B cell (primary cell): ENCODE measurements around the gene DIRAS3. TPM values are rescaled to one million over a fixed set of nuclear protein-coding genes. Genes with fewer than 3 reads are reported as not detected.

ENCODE experiments used
- ATAC-seq: fragments of 200-7000 bp; cut with Tn5 transposase; one replicate; pipeline ENCODE4 v1.10.0; 2021; ENCODE audit warnings: low read depth, mild to moderate bottlenecking, moderate number of reproducible peaks, moderate library complexity
- CTCF ChIA-PET: fragments of 350-600 bp; sonication (Branson Sonifier 250); formaldehyde crosslinking; loops from one replicate; lab custom pipeline; 2021; ENCODE audit warnings: antibody characterized with exemption, inconsistent platforms; lab: Charles Lee
- POLR2A ChIA-PET: fragments of 350-600 bp; sonication (Branson Sonifier 250); formaldehyde crosslinking; loops from one replicate; lab custom pipeline; 2021; ENCODE audit warnings: antibody characterized with exemption; lab: Charles Lee
- DNase-seq: peaks from one replicate; pipeline ENCODE4 v3.0.0; 2013
- H2AFZ ChIP-seq: 2 replicates; pipeline ENCODE4 v1.6.1; 2012; ENCODE audit warnings: mild to moderate bottlenecking, low read depth, low read length; ENCODE audit not compliant: insufficient read depth, poor library complexity, severe bottlenecking
- H3K27ac ChIP-seq, 2 donors: 1 replicate in 1 of 2; 2 replicates in 1 of 2; pipeline ENCODE4 v1.5.1; 2012 to 2013; ENCODE audit warnings: low read length in 2 of 2, mild to moderate bottlenecking in 2 of 2, moderate library complexity in 1 of 2
- H3K27me3 ChIP-seq, 4 experiments: fragments of 200-600 bp in 1 of 4; sonication (generic) in 1 of 4; replicated peaks in 1 of 4; 1 replicate in 2 of 4; 2 replicates in 2 of 4; pipeline versions ENCODE4 v1.6.1 to v1.7.0; 2013 to 2016; ENCODE audit warnings: low read length in 3 of 4, mild to moderate bottlenecking in 2 of 4, mixed read lengths in 1 of 4, moderate library complexity in 1 of 4; ENCODE audit not compliant: insufficient read depth in 4 of 4, control insufficient read depth in 3 of 4; ENCODE audit errors: control extremely low read depth in 1 of 4
- H3K36me3 ChIP-seq, 2 experiments: replicated peaks in 1 of 2; 1 replicate in 1 of 2; 2 replicates in 1 of 2; pipeline versions ENCODE4 v1.6.1 to v1.7.1; 2013; ENCODE audit warnings: low read length in 1 of 2; ENCODE audit not compliant: insufficient read depth in 2 of 2, control insufficient read depth in 1 of 2; ENCODE audit errors: control extremely low read depth in 1 of 2, extremely low read depth in 1 of 2
- H3K4me1 ChIP-seq, 2 donors: fragments of 200-600 bp in 1 of 2; sonication (generic) in 1 of 2; 1 replicate in 1 of 2; 2 replicates in 1 of 2; pipeline versions ENCODE4 v1.5.1 to v1.6.1; 2013 to 2017; ENCODE audit warnings: low read length in 2 of 2; ENCODE audit not compliant: control insufficient read depth in 2 of 2, insufficient read depth in 2 of 2
- H3K4me2 ChIP-seq: replicated peaks from 2 replicates; pipeline ENCODE3; 2012; ENCODE audit warnings: mild to moderate bottlenecking, low read depth, low read length; ENCODE audit not compliant: poor library complexity, severe bottlenecking
- H3K4me3 ChIP-seq, 5 experiments: fragments of 200-600 bp in 1 of 5; sonication (generic) in 1 of 5; 1 replicate in 3 of 5; 2 replicates in 2 of 5; pipeline versions ENCODE4 v1.5.1 to v1.7.0; 2011 to 2016; ENCODE audit warnings: low read length in 4 of 5, mild to moderate bottlenecking in 4 of 5, low read depth in 2 of 5, control low read depth in 1 of 5, moderate library complexity in 1 of 5; ENCODE audit not compliant: insufficient read depth in 1 of 5; ENCODE audit errors: control extremely low read depth in 1 of 5, extremely low read depth in 1 of 5
- H3K79me2 ChIP-seq: fragments of 200-600 bp; sonication (generic); one replicate; pipeline ENCODE4 v1.6.0; 2016; ENCODE audit warnings: low read length; ENCODE audit not compliant: control insufficient read depth, insufficient read depth
- H3K9ac ChIP-seq: fragments of 200-600 bp; sonication (generic); 2 replicates; pipeline ENCODE4 v1.6.1; 2017; ENCODE audit warnings: mild to moderate bottlenecking, low read length, moderate library complexity
- H3K9me3 ChIP-seq, 3 donors: one replicate each; pipeline versions ENCODE4 v1.6.1 to v1.7.1; 2013; ENCODE audit warnings: low read length in 2 of 3; ENCODE audit not compliant: control insufficient read depth in 2 of 3, insufficient read depth in 1 of 3; ENCODE audit errors: control extremely low read depth in 1 of 3
- H4K20me1 ChIP-seq: 2 replicates; pipeline ENCODE4 v1.6.0; 2012; ENCODE audit warnings: mild to moderate bottlenecking, low read length; ENCODE audit not compliant: insufficient read depth, control insufficient read depth, poor library complexity, severe bottlenecking
- H3K27ac Mint-ChIP-seq: one replicate; pipeline ENCODE4 v1.8.0; 2021; ENCODE audit warnings: mixed read lengths
- H3K27me3 Mint-ChIP-seq: one replicate; pipeline ENCODE4 v1.8.0; 2021; ENCODE audit warnings: mixed read lengths
- H3K4me1 Mint-ChIP-seq: one replicate; pipeline ENCODE4 v1.8.0; 2021; ENCODE audit warnings: mixed read lengths
- H3K4me3 Mint-ChIP-seq: one replicate; pipeline ENCODE4 v1.8.0; 2021; ENCODE audit warnings: mixed read lengths
- H3K9me3 Mint-ChIP-seq: one replicate; pipeline ENCODE4 v1.8.0; 2022; ENCODE audit warnings: mixed read lengths; ENCODE audit not compliant: insufficient read depth
- EZH2 ChIP-seq: IDR thresholded peaks from 2 replicates; pipeline ENCODE4 v1.6.1; 2012; ENCODE audit warnings: borderline replicate concordance, low read depth, mild to moderate bottlenecking, moderate library complexity, low read length; ENCODE audit not compliant: insufficient read depth, poor library complexity, severe bottlenecking
- WGBS: methylation state at CpG from one replicate; pipeline ENCODE4 v1.1.5; 2013; ENCODE audit warnings: missing lambda C conversion rate; ENCODE audit not compliant: insufficient coverage; 5-methylcytosine and 5-hydroxymethylcytosine counted together
- intact Hi-C: fragments of 100-400 bp; cut with micrococcal nuclease; formaldehyde crosslinking; loops from one replicate; pipeline ENCODE4 v1.10.0; 2022
- polyA plus RNA-seq: library from polyadenylated mRNA; depleted of rRNA; stranded (reverse); fragments of >200 nt; gene quantifications from 2 replicates; pipeline ENCODE4 v1.2.3, GENCODE V29; 2012
- total RNA-seq, 2 donors: library from RNA; stranded (reverse); fragments of 120-200 nt in 1 of 2; gene quantifications; 1 replicate in 1 of 2; 2 replicates in 1 of 2; pipeline versions ENCODE4 v1.2.3 to v1.2.4, GENCODE V29; 2013 to 2022
- TF ChIP-seq, protein P1 (sequence below): fragments of 200-600 bp; IDR thresholded peaks from one replicate; pipeline ENCODE4 v1.8.0; 2022; ENCODE audit warnings: antibody characterized with exemption, mild to moderate bottlenecking

Gene DIRAS3
- total and polyA plus RNA-seq, 2 donors (not counting 1 experiment from before 2014, with no cell fraction given) = not detected

DNA sequence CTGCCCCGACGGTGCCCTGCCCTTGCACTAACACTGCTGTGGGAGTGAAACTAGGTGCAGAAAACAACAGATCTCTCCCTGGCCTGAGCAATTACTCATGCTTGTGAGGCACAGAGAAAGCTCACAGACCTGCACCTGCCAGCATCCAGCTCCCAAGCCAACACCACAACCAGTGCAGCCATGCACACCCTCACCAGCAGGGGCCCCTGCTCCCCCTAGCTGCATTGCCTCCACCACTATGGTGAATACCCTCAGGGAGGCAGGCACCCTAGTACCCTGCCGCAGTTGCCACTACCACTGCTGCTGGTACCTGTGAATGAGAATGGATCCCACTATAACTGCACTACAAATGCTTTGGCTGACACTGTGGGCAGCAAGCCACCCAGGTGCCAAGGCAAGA lies 7.1 kb upstream of the DIRAS3 start:
- intact Hi-C loops = no loop called here
- H3K27me3 ChIP-seq = no peaks in the 10 kb centered on the region
- ChIA-PET POLR2A (no interaction called here), CTCF (no interaction called here)
- H3K27ac Mint-ChIP-seq = no peak overlapping the region
- DNase-seq (no peak), ATAC-seq (no peak)
- no peaks in the 10 kb centered on the region for H3K36me3 ChIP-seq
- WGBS = 100% methylated on average over 3 of the region's 3 CpGs
- TF ChIP-seq, protein P1, sequence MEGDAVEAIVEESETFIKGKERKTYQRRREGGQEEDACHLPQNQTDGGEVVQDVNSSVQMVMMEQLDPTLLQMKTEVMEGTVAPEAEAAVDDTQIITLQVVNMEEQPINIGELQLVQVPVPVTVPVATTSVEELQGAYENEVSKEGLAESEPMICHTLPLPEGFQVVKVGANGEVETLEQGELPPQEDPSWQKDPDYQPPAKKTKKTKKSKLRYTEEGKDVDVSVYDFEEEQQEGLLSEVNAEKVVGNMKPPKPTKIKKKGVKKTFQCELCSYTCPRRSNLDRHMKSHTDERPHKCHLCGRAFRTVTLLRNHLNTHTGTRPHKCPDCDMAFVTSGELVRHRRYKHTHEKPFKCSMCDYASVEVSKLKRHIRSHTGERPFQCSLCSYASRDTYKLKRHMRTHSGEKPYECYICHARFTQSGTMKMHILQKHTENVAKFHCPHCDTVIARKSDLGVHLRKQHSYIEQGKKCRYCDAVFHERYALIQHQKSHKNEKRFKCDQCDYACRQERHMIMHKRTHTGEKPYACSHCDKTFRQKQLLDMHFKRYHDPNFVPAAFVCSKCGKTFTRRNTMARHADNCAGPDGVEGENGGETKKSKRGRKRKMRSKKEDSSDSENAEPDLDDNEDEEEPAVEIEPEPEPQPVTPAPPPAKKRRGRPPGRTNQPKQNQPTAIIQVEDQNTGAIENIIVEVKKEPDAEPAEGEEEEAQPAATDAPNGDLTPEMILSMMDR = no peak
- TF ChIP-seq EZH2 = no peak
- no peaks in the 10 kb centered on the region for H3K9me3 Mint-ChIP-seq
- no peaks in the 10 kb centered on the region for H3K4me1 ChIP-seq
- no peak overlapping the region for H3K4me2 ChIP-seq
- peaks cover 0 to 8% (median 0%) of the 10 kb centered on the region in 3 donors for H3K9me3 ChIP-seq
- H4K20me1 ChIP-seq = no peaks in the 10 kb centered on the region
- no peak overlapping the region for H3K4me3 ChIP-seq
- H3K79me2 ChIP-seq = no peaks in the 10 kb centered on the region
- H3K4me3 Mint-ChIP-seq = no peak overlapping the region
- no peak overlapping the region for H3K27ac ChIP-seq
- H2AFZ ChIP-seq = no peak overlapping the region
- H3K27me3 Mint-ChIP-seq = peaks cover 1% of the 10 kb centered on the region
- no peaks in the 10 kb centered on the region for H3K4me1 Mint-ChIP-seq
- no peak overlapping the region for H3K9ac ChIP-seq

DNA sequence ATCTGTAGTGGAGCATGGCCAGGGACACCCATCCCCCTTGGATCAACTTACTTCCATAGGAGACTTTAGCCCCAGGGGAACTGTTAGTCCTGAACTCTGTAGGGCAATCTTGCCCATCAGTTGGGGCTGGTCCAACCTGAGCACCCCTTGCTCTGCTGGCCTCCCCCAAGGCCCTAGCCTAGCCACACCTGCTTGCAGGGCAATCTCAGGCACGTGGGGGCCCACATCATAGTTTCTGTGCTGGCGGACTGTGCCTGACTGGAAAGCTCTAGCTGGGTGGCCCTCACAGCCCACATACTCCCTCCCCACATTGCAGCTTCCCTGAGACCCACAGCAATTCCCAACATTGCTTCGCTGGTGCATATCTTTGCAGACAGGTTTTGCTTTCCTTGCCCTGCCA lies 6.6 kb upstream of the DIRAS3 start:
- H3K27ac Mint-ChIP-seq = no peak overlapping the region
- CTCF ChIA-PET = no interaction called here

More for the DNA sequence above, 6.6 kb upstream of the DIRAS3 start:
- whole genome bisulfite sequencing = 97% methylated on average over 3 of the region's 3 CpGs
- intact Hi-C loops = no loop called here
- no peak overlapping the region for H3K4me2 ChIP-seq
- no peak overlapping the region for H3K9ac ChIP-seq
- H3K4me1 ChIP-seq = no peaks in the 10 kb centered on the region
- no peaks in the 10 kb centered on the region for H3K36me3 ChIP-seq
- TF ChIP-seq, protein P1 = no peak
- no peak for TF ChIP-seq EZH2
- peaks cover 0 to 8% (median 0%) of the 10 kb centered on the region in 3 donors for H3K9me3 ChIP-seq
- no peak for ATAC-seq
- no peaks in the 10 kb centered on the region for H3K79me2 ChIP-seq
- H3K27me3 ChIP-seq = no peaks in the 10 kb centered on the region
- DNase-seq = no peak
- no peak overlapping the region for H3K27ac ChIP-seq
- POLR2A ChIA-PET = no interaction called here
- no peak overlapping the region for H3K4me3 ChIP-seq
- no peak overlapping the region for H2AFZ ChIP-seq
- H4K20me1 ChIP-seq = no peaks in the 10 kb centered on the region
- Mint-ChIP-seq H3K4me1 (no peaks in the 10 kb centered on the region), H3K4me3 (no peak overlapping the region), H3K27me3 (peaks cover 3% of the 10 kb centered on the region), H3K9me3 (no peaks in the 10 kb centered on the region)
